H1 (cell line): Measurements from ENCODE around the gene ADD2. TPM values are rescaled to one million over a fixed set of nuclear protein-coding genes. Genes with fewer than 3 reads are reported as not detected.

Experiments
- BRCA1 ChIP-seq: IDR thresholded peaks from 2 replicates; pipeline ENCODE4 v1.6.1; 2012; ENCODE audit warnings: low read depth, low read length, improper control_type of control experiment
- CHD2 ChIP-seq: IDR thresholded peaks from 2 replicates; pipeline ENCODE4 v1.6.1; 2012; ENCODE audit warnings: low read length, improper control_type of control experiment
- HDAC2 ChIP-seq, 2 experiments: fragments of 300-600 bp in 1 of 2; sonication (generic) in 1 of 2; IDR thresholded peaks; 2 replicates each; pipeline ENCODE4 v1.6.1; 2011 to 2012; ENCODE audit warnings: low read depth in 2 of 2, low read length in 2 of 2, mild to moderate bottlenecking in 2 of 2, moderate library complexity in 2 of 2, borderline replicate concordance in 1 of 2, inconsistent platforms in 1 of 2
- KDM4A ChIP-seq: IDR thresholded peaks from one replicate; pipeline ENCODE4 v1.7.1; 2012; ENCODE audit warnings: low read depth, mild to moderate bottlenecking, moderate library complexity, low read length, inconsistent platforms; ENCODE audit not compliant: severe bottlenecking
- RBBP5 ChIP-seq: IDR thresholded peaks from 2 replicates; pipeline ENCODE4 v1.7.1; 2012; ENCODE audit warnings: low read depth, mild to moderate bottlenecking, inconsistent platforms, low read length, moderate library complexity, borderline replicate concordance
- SUZ12 ChIP-seq: fragments of 200-600 bp; sonication (generic); IDR thresholded peaks from 2 replicates; pipeline ENCODE4 v1.6.1; 2012; ENCODE audit warnings: mild to moderate bottlenecking, inconsistent platforms, low read length, moderate library complexity, mixed read lengths
- polyA plus RNA-seq, 7 experiments: library from polyadenylated mRNA; depleted of rRNA in 3 of 7; stranded (reverse) in 5 of 7; unstranded in 2 of 7; fragments of >200 nt in 5 of 7; fragments of 200-250 nt in 2 of 7; gene quantifications; 1 replicate in 5 of 7; 2 replicates in 1 of 7; 4 replicates in 1 of 7; pipeline versions ENCODE4 v1.2.1 to v1.2.3, GENCODE V29; 2011 to 2013; ENCODE audit warnings: missing spikeins in 2 of 7, mixed read lengths in 2 of 7
- total RNA-seq: library from RNA; stranded (reverse); fragmentation: NEBNext Ultra II Directional; extraction: Animal tissue kit (Norgen Biotek cat#: 25700); gene quantifications from 2 replicates; pipeline ENCODE4 v1.2.1, GENCODE V29; 2021

Gene ADD2
- total and polyA plus RNA-seq, 2 of the 8 experiments (the other 6 are each of a cell fraction or from before 2014, with no cell fraction given): 58.5 to 170 TPM

DNA sequence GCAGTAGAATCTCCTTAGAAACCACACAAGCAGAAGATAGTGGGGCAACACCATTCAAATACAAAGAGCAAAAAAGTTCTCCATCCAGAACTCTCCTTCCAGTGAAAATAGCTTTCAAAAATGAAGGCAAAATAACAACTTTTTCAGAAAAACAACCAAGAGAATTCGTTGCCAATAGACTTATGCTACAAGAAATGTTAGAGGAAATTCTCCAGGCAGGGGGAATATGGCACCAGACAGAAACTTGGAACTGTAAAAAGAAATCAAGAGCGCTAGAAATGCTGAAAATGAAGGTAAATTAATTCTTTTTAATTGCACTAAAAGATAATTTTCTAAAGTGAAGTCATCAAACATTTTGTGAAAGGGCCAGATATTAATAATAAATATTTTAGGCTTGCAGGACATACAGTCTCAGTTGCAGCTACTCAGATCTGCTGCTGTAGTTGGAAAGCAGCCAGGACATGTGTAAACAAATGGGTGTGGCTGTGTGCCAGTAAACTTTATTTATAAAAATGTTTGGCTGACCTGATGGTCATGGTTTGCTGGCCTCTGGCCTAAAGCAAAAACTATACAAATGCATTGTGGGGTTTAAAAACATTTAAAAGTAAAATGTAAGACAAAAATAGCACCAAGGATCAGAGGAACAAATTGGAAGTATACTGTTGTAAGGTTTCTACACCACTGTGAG lies 140.6 kb downstream of the ADD2 start (continued):
- no peak for TF ChIP-seq BRCA1
- no peak for TF ChIP-seq HDAC2 (IDR thresholded peaks at IDR 0.05; ENCODE audit: borderline replicate concordance in 1 of 2, low read depth in 2 of 2, low read length in 2 of 2)
- no peak for TF ChIP-seq CHD2
- no peak for TF ChIP-seq RBBP5
- no peak for TF ChIP-seq SUZ12
- TF ChIP-seq KDM4A: no peak
